GM19238 (cell line): ENCODE results near the gene B3GNT7.
"Not testable (repeated sequence)": the region's sequence is repeated elsewhere in the genome, so short reads cannot be mapped to it uniquely, and the experiment has no call there.

Source experiments
- DNase-seq: peaks from one replicate; pipeline ENCODE4 v3.0.0; 2011; ENCODE audit warnings: low spot score; ENCODE audit not compliant: insufficient read length

The B3GNT7 gene

DNA sequence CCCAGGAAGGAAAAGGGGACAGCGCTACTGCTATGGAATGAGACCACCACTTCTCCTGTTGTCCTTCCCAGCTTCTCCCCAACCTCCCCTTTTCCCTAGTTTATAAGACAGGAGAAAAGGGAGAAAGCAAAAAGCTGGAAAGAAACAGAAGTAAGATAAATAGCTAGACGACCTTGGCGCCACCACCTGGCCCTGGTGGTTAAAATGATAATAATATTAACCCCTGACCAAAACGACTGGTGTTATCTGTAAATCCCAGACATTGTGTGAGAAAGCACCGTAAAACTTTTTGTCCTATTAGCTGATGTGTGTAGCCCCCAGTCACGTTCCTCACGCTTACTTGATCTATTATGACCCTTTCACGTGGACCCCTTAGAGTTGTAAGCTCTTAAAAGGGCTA is 5.2 kb downstream of the B3GNT7 start:
- DNase-seq, result not testable (repeated sequence)

DNA sequence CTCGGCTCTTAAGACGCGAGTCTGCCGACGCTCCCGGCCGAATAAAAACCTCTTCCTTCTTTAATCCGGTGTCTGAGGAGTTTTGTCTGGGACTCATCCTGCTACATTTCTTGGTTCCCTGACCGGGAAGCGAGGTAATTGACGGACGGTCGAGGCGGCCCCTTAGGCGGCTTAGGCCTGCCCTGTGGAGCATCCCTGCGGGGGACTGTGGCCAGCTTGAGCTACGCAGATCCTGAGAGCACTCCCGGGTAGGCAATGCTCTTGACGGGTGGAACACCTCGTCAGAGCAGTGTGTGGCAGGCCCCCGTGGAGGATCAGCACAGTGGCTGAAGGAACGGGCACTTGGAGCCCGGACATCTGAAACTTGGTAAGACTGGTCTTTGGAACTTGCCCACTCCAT is 5.6 kb downstream of the B3GNT7 start:
- DNase-seq, result not testable (repeated sequence)

DNA sequence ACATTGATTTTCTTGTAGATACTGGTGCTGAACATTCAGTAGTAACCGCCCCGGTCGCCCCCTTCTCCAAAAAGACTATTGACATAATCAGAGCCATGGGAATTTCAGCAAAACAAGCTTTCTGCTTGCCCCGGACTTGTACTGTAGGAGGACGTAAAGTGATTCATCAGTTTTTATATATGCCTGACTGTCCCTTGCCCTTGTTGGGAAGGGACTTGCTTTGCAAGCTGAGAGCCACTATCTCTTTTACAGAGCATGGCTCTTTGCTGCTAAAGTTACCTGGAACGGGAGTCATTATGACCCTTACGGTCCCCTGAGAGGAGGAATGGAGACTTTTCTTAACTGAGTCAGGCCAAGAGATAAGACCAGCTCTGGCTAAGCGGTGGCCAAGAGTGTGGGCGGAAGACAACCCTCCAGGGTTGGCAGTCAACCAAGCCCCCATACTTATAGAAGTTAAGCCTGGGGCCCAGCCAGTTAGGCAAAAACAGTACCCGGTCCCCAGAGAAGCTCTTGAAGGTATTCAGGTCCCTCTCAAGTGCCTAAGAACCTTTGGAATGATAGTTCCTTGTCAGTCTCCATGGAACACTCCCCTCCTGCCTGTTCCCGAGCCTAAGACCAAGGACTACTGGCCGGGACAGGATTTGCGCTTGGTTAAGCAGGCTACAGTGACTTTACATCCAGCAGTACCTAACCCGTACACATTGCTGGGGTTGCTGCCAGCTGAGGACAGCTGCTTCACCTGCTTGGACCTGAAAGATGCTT is 8.1 kb downstream of the B3GNT7 start:
- not testable (repeated sequence) for DNase-seq

DNA sequence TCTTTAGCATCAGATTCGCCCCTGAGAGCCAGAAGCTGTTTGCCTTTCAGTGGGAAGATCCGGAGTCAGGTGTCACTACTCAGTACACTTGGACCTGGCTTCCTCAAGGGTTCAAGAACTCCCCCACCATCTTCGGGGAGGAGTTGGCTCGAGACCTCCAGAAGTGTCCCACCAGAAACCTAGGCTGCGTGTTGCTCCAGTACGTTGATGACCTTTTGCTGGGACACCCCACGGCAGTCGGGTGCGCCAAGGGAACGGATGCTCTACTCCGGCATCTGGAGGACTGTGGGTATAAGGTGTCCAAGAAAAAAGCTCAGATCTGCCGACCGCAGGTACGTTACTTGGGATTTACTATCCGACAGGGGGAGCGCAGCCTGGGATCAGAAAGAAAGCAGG is 8.7 kb downstream of the B3GNT7 start:
- not testable (repeated sequence) for DNase-seq

DNA sequence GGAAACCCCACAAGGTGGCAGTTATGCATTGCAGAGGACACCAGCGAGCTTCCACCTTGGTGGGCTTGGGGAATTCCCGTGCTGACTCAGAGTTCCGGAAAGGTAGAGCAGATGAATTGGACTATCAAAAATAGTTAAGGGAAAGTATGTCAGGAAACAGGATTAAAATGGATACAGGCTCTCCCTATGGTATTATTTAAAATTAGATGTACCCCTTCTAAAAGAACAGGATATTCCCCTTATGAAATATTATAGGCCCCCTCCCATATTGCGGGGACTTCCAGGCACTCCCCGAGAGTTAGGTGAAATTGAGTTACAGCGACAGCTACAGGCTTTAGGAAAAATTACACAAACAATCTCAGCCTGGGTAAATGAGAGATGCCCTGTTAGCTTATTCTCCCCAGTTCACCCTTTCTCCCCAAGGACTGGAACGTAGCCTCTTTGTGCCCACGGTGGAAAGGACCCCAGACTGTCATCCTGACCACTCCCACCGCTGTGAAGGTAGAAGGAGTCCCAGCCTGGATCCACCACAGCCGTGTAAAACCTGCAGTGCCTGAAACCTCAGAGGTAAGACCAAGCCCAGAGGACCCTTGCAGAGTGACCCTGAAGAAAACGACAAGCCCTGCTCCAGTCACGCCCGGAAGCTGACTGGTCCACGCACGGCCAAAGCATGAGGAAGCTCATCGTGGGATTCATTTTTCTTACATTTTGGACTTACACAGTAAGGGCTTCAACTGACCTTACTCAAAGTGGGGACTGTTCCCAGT is 10.3 kb downstream of the B3GNT7 start:
- not testable (repeated sequence) for DNase-seq

DNA sequence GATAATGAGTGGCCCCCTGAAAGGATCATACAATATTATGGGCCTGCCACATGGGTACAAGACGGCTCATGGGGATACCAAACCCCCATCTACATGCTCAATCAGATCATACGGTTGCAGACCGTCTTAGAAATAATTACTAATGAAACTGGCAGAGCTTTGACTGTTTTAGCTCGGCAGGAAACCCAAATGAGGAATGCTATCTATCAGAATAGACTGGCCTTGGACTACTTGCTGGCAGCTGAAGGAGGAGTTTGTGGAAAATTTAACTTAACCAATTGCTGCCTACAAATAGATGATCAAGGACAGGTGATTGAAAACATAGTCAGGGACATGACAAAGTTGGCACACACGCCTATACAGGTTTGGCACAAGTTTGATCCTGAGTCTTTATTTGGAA is 12.2 kb downstream of the B3GNT7 start:
- DNase-seq, result not testable (repeated sequence)

DNA sequence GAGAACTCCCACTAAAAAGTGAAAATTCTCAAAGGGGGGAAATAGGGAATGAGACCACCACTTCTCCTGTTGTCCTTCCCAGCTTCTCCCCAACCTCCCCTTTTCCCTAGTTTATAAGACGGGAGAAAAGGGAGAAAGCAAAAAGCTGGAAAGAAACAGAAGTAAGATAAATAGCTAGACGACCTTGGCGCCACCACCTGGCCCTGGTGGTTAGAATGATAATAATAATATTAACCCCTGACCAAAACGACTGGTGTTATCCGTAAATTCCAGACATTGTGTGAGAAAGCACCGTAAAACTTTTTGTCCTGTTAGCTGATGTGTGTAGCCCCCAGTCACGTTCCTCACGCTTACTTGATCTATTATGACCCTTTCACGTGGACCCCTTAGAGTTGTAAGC is 12.8 kb downstream of the B3GNT7 start:
- DNase-seq, result not testable (repeated sequence)

DNA sequence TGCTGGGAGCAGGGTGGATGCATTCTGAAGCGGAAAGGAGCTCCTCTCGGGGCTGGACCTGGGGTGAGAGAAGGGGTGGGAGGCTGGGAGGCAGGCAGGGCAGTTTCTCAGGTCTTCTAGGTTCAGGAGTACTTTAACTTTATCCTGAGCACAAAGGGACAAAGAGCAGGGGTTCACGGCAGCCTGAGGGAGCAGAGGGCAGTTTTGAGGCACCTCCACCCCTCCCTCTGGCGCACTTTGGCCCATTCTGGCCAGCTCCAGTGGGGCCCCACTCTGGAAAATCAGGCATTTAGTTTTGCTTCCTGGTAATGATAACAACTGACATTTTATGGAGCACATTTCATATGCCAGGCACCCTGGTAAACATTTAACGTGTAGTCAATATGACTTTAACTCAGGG is 14.3 kb downstream of the B3GNT7 start:
- no peak for DNase-seq

DNA sequence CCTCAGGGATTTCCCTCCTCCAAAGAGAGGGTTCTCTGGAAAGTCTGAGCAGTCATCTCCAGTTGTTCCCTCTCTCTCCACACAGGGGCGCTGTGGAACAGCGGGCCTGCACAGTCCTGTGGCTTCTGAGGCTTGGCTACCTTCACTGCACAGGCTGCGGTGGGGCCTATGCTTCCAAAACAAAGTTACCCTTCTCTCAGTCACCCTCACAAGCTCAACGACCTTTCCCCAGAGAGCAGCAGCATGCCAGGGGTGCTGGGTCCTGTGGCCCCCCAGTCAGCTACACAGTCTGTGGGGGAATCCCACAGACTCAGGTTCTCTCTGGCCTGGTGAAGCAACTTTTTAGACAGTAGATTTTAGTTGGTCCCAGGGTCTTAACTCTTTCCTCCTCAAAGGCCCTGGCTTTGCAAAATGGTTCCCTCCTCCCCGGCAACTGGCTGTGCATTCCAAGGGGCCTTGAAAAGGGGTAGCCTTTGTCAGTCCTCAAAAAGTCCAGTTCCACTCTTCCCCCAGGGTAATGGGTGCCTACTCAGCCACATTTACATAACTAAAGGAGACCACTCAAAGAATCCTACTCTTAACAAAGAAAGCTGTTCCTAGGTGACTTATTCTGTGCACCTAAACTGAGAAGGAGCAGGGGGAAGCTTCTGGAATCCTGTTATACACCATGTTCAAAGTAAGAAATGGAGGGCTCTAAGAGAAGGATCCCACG is 14.9 kb downstream of the B3GNT7 start:
- no peak for DNase-seq

DNA sequence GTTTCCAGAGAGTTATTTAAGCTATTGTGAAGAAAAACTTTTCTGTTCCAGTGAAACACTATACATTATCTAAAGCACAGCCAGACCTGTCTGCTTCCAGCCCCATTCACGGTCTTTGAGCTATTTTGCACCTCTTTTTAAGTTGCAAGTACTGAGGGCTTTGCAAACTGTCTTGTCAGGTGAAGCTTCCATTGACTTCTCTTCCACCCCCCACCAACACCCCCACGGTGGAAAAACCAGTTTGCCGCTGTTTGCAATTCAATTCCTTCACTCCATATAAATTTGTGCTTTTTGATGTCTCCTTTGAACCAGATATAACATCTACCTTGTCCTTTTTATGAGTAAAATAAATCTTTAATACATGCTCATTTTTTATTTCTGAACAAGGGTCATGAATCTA is 15.7 kb downstream of the B3GNT7 start:
- DNase-seq, result no peak

DNA sequence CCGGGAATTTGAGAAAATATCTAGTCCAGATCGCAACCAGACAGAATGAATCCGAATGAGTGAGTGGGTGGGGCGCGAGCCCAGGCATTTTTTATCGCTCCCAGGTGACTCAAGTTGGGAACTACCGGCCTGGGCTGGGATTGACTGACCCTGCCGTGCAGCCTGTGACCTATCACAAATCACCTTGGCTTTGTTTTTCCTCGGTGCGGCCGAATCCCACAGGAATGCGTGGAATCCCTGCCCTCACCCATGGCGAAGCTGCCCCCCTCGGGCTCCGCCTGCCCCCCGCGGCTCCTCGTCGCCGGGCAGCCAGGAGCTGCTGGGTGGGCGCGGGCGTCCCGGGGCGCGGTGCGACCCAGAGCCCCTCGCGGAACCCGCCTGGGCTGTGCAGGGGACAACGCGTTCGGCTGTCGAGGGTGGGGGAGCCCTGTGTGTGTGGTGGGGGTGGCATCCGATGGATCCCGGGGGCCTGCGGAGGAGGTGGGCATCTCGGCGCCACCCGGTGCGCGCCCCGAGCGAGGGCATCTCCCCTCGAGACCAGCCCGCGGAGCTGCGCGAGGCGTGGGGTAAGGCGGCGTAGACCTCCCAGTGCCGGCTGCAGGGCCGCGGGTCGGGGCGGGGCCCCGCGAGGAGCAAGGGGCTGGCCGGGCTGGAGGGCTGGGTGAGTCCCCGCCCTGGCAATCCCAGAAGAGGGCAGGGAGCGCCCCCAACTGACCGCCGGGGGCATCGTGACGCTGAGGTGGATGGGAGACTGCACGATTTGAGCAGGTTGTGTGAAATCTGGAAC is 16.5 kb downstream of the B3GNT7 start:
- DNase-seq, result peak; percentile 80

DNA sequence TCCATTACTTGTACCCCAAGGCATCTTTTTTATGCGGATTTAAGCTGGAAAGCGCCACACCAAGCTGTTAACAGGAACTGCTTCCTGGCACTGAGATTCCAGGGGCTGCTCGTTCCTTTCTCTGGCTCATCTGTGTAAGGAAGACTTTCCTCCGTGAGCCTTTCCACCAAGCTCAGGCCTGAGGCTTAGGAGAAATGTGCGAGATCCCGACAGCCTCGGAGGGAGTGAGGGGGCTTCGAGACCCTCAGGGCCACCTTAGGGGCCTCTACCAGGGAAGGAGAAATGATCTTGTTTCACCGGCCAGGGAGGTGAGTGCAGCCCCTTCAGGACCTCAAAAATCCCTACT is 17.1 kb downstream of the B3GNT7 start:
- DNase-seq, result no peak

DNA sequence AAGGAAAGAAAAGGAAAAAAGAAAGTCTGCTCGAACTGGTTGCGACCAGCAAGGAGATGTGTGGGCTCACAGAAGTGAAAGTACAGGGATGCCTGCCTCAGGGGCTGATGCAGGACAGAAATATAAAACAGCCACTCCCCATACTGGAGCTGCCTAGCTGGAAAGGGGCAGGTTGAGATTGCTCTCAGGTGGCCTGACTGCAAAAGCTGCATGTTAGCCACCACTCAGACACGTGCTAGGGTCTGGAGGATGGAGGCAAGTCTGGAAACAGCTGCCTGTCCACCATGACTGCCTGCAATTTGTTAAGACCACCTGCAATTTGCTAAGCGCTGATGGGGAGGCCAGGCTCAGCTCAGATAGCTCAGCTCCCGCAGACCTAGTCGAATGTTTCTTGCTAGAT is 17.9 kb downstream of the B3GNT7 start:
- DNase-seq, result no peak

DNA sequence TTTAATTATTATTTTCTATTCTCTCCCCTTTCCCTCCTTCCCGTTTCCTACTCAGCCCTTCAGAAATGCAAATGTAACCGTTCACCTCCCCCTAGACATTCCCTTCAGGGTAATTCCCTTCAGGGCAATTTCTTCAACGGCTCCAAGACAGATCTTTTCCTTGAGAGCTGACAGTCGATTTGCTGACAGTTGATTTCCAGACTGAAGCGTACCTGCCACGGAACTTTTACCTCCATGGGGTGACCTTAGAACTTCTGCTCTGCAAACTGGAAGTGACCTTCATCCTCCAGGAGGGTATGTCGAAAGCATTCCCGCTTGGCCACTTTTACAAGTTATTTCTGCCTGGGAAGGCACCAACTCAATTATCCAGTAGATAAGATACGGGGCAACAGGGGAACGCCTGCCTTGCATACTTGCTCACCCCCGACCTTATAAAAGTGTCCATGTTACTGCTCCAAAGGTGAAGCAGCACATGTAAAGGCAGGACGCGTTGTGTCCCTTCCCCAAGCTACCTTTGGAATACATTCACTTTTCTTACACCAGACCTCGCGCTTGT is 18.5 kb downstream of the B3GNT7 start:
- DNase-seq, result no peak

DNA sequence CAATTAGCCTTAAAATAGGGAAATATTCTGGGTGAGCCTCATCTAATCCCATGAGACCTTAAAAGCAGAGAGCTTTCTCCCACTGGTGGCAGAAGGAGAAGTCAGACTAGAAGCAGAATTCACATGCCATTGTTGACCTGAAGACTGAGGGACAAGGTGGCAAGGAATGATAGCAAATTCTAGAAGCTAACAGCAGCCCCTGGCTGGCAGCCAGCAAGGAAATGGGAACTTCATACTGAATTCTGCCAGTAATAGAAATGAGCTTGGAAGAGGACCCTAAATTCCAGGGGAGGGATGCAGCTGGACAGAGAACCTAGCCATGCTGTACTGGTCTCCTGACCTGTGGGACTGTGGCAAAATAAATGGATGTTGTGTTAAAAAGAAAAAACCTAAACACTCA is 19.5 kb downstream of the B3GNT7 start:
- no peak for DNase-seq

DNA sequence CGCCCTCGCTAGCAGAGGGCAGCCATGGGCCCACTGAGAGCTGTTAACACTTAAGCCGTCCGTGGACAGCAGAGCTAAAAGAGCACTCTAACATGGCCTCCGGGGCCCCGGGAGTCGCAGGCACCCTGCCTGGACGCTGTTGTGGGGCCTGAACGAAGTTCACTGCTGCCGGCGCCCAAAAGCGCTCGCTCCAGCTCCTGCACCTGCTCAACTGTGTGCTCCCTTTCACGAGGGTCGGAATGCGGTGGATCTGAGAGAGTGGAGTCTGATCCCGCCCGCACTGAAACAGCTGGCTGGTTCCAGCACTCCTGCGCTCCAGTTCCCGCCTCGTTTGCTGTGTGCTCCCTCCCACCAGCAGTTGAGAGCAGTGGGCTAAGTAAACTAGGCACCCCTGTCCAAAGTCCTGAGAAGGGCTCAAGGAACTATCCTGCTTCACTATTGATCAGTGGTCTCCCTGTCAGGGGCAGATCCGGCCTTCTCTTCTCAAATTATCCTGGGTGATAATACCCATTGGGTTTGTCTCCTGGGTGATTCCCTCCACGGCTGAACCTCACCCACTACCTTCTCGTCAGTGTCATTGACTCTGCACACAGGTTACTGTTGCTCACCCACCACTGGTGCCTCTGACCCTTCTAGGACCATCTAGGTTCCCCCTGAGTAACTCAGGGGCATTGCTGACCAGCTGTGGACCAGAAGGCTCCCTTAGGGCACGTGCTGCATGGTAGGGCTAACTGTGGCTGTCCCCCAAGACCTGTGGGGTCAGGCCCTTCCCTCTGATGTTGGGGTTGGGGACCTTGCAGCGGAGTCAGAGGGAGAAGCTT is 23.5 kb downstream of the B3GNT7 start:
- no peak for DNase-seq

DNA sequence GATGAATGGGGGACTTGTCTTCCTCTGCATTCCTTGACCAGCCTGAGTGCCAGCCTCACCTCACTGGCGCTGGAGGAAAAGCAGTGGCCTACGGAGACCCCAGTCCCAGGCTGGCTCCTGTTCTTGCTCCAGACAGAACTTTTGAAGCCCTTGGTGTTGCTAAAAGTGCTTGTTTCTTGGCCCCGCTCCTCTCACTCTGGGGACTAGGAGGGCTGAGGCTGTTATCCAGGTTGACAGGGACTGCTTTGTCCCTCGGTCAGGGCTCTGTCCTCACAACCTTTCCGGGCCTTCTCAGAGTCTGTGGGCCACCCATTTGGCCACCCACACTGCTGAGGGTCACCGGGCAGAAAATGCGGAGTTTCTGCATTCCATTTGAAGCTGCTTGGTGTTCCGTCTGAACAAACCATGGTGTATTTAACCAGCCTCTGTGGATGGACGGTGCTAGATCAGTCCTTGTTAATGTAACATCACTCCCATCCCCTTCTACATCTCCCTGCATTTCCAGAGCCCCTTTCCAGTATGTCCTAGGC is 25.6 kb downstream of the B3GNT7 start:
- DNase-seq, result no peak

DNA sequence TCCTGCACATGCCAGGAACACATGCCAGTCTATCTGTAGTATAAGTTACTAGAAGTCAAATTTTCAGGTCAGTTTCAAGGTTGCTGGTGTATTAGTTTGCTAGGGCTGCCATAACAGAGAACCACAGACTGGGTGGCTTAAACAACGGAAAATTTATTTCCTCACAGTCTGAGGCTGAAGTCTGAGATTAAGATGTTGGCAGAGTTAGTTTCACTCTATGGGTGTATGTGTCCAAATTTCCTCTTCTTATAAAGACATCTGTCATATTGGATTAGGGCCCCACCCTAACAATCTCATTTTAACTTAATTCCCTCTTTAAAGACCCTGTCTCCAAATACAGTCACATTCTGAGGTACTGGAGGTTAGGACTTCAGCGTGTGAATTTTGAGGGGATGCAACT is 26.5 kb downstream of the B3GNT7 start:
- DNase-seq, result no peak

DNA sequence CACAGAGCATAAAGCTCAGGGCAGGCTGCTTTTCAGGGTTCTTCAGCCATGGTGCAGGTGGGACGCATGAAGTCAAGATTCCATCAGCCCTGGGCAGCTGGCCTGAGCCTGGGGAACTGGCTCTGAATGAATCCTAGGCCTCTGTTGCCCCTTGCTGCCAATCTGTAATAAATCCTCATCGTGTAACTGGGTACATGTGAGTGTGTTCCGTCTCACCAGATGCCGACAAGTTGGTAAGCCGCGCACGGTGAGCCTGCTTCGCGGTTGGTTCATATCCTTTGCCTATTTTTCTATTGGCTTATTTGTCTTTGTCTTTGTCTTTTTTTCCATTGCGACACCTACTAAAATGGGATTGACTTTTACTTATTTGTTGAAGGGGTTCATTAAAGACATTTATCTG is 27.7 kb downstream of the B3GNT7 start:
- no peak for DNase-seq

DNA sequence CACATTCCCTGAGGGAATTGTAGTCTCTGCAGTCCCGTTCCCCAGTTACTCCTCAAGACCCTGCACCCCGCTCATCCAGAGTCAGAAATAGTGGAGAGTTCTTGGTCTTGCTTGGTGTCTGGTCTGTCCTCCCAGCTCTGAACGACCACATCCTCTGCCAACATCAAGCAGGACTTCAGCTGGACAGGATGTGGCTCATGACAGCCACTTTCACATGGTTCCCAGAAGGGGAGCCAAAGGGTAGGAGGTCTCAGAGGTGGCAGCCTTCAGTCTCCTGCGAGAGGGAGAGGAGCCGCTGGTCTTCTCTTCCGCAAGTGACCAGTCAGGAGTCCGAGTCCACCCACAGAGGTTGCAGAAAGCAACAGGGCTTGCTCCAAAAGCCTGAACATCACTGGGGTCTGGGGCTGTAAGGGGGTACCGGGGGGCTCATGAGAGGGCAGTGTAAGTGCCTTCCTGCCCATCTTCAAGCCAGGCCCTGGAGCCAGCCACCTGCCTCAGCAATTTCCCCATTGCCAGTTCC is 29.8 kb downstream of the B3GNT7 start:
- no peak for DNase-seq
